GM10248 (cell line): Measurements from ENCODE around the gene CACNA1E.

Source experiments
- CTCF ChIA-PET: fragments of 300-600 bp; sonication (Branson Sonifier 250); formaldehyde crosslinking; extraction: SDS; loops from one replicate; lab custom pipeline; 2021; ENCODE audit warnings: antibody characterized with exemption; lab: Yijun Ruan, JAX
- POLR2A ChIA-PET: fragments of 350-650 bp; sonication (Branson Sonifier 250); formaldehyde crosslinking; extraction: SDS; loops from one replicate; lab custom pipeline; 2020; ENCODE audit warnings: antibody characterized with exemption; lab: Yijun Ruan, JAX
- DNase-seq: peaks from one replicate; pipeline ENCODE4 v3.0.0; 2012; ENCODE audit errors: extremely low spot score
- TF ChIP-seq, protein P1 (sequence below): IDR thresholded peaks from 2 replicates; pipeline ENCODE4 v1.5.1; 2012; ENCODE audit warnings: mild to moderate bottlenecking, low read depth; ENCODE audit errors: extremely low read depth, missing control alignments, control extremely low read depth

Gene CACNA1E

DNA sequence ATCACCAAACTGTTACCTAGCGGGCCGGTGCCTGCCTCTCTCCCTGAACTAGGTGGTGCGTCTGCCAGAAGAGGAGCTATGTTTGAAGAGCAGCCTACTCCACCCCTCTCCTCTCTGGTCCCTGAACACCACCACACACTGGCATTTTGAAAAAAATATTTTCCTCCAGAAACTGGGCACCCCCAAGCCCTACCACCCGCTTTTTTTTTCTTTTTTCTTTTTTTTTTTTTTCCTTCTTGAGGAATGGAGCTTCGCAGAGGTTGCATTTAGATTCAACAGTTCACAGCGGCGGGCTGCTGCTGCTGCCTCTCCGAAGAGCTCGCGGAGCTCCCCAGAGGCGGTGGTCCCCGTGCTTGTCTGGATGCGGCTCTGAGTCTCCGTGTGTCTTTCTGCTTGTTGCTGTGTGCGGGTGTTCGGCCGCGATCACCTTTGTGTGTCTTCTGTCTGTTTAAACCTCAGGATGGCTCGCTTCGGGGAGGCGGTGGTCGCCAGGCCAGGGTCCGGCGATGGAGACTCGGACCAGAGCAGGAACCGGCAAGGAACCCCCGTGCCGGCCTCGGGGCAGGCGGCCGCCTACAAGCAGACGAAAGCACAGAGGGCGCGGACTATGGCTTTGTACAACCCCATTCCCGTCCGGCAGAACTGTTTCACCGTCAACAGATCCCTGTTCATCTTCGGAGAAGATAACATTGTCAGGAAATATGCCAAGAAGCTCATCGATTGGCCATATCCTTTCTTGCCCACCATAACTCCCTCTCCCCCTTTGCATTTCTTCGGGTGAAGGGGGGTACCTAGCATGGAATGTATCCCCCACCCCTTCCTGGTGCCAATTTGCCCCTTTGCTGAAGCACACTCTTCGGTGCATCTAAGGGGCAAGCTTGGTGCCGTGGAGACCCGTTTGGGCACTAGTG lies at the start of gene CACNA1E:
CACNA1E (plus strand) TSS at position 233 of the 911 bp plus-strand sequence; CDS start at position 461, 228 bp downstream.
- POLR2A ChIA-PET = interaction anchor here (0.5 to 0.6 kb wide), 2 partner anchors 366 to 1089 kb away, joined by 3 to 4 read pairs; no protein-coding TSS in a partner anchor

DNA sequence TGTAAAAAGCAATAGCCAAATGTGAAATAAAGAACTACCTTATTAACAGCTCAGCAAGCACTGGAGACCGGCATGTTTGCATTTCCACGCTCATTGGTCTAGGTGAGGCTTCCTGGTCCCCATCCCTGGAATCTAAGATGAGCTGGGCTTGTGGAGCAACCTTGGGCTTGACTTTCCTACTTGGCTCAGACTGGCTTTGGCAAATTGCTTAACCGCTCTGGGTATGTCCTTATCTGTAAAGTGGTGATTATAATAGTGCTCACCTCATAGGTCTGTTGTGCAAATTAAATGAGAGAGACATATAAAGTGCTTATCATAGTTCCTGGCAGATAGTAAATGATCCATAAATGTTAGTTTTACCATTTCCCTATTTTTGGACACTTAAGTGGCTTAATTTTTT lies 49.4 kb upstream of the CACNA1E start:
- TF ChIP-seq, protein P1, sequence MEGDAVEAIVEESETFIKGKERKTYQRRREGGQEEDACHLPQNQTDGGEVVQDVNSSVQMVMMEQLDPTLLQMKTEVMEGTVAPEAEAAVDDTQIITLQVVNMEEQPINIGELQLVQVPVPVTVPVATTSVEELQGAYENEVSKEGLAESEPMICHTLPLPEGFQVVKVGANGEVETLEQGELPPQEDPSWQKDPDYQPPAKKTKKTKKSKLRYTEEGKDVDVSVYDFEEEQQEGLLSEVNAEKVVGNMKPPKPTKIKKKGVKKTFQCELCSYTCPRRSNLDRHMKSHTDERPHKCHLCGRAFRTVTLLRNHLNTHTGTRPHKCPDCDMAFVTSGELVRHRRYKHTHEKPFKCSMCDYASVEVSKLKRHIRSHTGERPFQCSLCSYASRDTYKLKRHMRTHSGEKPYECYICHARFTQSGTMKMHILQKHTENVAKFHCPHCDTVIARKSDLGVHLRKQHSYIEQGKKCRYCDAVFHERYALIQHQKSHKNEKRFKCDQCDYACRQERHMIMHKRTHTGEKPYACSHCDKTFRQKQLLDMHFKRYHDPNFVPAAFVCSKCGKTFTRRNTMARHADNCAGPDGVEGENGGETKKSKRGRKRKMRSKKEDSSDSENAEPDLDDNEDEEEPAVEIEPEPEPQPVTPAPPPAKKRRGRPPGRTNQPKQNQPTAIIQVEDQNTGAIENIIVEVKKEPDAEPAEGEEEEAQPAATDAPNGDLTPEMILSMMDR = no peak
- DNase-seq = no peak
- ChIA-PET POLR2A (interaction anchor here (1.5 kb wide), 1 partner anchor 35 kb away, joined by 3 read pairs; no protein-coding TSS in a partner anchor), CTCF (interaction anchor here (1.0 to 6.2 kb wide), 9 partner anchors 9 to 647 kb away, joined by 3 to 40 read pairs (median 5); no protein-coding TSS in a partner anchor)

More for the DNA sequence above, at the start of gene CACNA1E:
- TF ChIP-seq, protein P1 = no peak
- DNase-seq = no peak
- CTCF ChIA-PET = interaction anchor here (1.0 to 19.1 kb wide), 14 partner anchors 10 to 597 kb away, joined by 3 to 213 read pairs (median 8); no protein-coding TSS in a partner anchor

DNA sequence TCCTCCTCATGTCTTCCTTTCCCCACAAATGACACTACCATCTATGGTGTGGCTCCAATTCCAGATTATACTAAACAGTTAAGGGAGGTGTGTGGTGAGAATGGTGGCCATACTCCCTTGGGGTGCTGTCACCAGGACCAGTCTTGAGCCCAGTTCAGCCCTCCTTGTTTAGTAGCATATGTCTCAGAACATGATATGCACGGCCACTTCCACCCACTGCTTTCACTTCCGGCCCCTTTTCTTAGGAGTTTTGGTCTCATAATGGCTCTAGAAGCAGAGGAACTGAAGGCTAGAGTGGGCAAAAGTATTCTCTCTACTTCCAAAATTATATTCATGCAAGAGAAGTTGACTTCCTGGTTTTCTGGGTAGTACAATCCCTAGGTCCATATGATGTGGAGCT lies 45.3 kb upstream of the CACNA1E start:
- TF ChIP-seq, protein P1 = no peak
- ChIA-PET POLR2A (no interaction called here), CTCF (interaction anchor here (6.2 kb wide), 1 partner anchor 13 kb away, joined by 40 read pairs; no protein-coding TSS in a partner anchor)
- no peak for DNase-seq

DNA sequence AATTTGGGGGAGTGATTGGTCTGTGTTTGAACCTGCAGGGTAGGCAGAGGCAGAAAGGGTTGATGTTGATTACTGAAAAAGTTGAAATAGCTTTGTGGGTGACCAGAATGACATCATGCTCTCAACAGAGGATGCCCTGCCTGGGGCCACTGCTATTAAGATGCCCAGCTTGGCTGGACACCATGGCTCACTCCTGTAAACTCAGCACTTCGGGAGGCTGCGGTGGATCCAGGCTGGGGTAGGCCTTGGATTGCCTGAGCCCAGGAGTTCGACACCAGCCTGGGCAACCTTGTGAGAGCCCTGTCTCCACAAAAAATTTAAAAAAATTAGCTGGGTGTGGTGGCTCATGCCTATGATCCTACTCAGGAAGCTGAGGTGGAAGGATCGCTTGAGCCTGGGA lies 42.8 kb upstream of the CACNA1E start:
- ChIA-PET POLR2A (interaction anchor here (1.1 kb wide), 1 partner anchor 42 kb away, joined by 3 read pairs; no protein-coding TSS in a partner anchor), CTCF (interaction anchor here (0.8 to 2.3 kb wide), 3 partner anchors 10 to 496 kb away, joined by 3 to 14 read pairs (median 3); no protein-coding TSS in a partner anchor)
- DNase-seq = no peak
- TF ChIP-seq, protein P1 = no peak

DNA sequence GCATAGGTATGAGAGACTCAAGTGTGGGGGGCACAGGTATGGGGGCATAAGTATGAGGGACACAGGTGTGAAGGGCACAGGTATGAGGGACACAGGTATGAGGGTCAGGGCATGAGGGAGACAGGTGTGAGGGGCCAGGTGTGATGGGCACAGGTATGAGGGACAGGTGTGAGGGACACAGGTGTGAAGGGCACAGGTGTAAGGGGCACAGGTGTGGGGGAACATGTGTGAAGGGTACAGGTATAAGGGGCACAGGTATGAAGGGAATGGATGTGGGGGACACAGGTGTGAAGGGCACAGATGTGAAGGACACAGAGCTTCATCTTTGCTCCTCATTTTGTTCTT lies 41.2 kb upstream of the CACNA1E start:
- ChIA-PET CTCF (interaction anchor here (1.1 to 4.7 kb wide), 5 partner anchors 12 to 63 kb away, joined by 3 to 21 read pairs (median 8); no protein-coding TSS in a partner anchor), POLR2A (no interaction called here)
- DNase-seq = no peak
- TF ChIP-seq, protein P1 = no peak

DNA sequence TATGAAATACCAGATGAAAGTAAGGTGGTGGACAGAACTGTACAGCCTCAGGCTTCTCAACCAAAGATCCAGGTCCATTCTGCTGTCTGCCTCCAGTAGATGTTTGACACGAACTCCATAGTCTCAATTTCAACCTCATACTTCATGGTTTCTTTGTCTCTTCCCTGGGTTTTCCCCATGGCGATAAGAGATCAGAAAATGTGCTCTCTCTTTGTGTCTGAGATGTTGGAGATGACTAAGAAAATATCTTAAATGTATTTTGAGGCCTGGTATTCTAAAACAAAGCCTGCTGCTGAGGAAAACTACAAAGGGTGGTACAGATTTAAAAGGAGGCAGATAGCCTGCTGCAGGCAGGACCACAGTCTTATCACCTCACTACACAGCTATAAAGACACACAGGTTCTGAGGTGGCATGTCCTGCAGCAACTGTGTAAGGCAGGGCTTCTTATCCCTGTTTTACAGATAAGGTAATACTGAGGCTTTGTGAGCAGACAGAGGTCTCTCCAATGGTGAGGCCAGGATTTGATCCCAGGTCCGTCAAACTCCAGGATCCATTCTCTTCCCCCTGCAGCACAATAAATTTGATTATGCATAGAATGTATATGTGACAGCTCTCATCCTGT lies 40.0 kb upstream of the CACNA1E start:
- CTCF ChIA-PET = interaction anchor here (0.5 to 6.3 kb wide), 10 partner anchors 10 to 573 kb away, joined by 3 to 36 read pairs (median 6); partner anchors contain the start of gene CACNA1E
- POLR2A ChIA-PET = no interaction called here

More for the DNA sequence above, 40.0 kb upstream of the CACNA1E start:
- TF ChIP-seq, protein P1 = no peak
- DNase-seq = no peak
